Heart right ventricle (tissue), 16 donors: ENCODE measurements around the gene IL23R. TPM values are rescaled to one million over a fixed set of nuclear protein-coding genes. Genes with fewer than 3 reads are reported as not detected.

Experiments
- ATAC-seq, 8 donors: fragments of 200-7000 bp; cut with Tn5 transposase; one replicate each; pipeline ENCODE4 v1.9.1; 2020; ENCODE audit warnings: mild to moderate bottlenecking in 8 of 8, moderate library complexity in 8 of 8, moderate number of reproducible peaks in 1 of 8
- DNase-seq, 2 donors: peaks; one replicate each; pipeline ENCODE4 v3.0.0-alpha.2; 2020
- H3K27ac ChIP-seq, 10 donors: fragments of 200-600 bp; sonication (generic) in 2 of 10; one replicate each; pipeline versions ENCODE4 v1.5.0 to v1.8.0; 2020 to 2022; ENCODE audit warnings: mild to moderate bottlenecking in 3 of 10
- H3K27me3 ChIP-seq, 7 donors: fragments of 200-600 bp; one replicate each; pipeline ENCODE4 v1.8.0; 2021 to 2022; ENCODE audit warnings: mild to moderate bottlenecking in 2 of 7
- H3K36me3 ChIP-seq, 9 donors: fragments of 200-600 bp; sonication (generic) in 1 of 9; one replicate each; pipeline versions ENCODE4 v1.5.0 to v1.8.0; 2020 to 2022; ENCODE audit warnings: mild to moderate bottlenecking in 2 of 9
- H3K4me1 ChIP-seq, 9 donors: fragments of 200-600 bp; sonication (generic) in 1 of 9; one replicate each; pipeline versions ENCODE4 v1.5.0 to v1.8.0; 2020 to 2022; ENCODE audit warnings: mild to moderate bottlenecking in 4 of 9
- H3K4me3 ChIP-seq, 10 donors: fragments of 200-600 bp; sonication (generic) in 2 of 10; one replicate each; pipeline versions ENCODE4 v1.5.0 to v1.8.0; 2020 to 2022; ENCODE audit warnings: mild to moderate bottlenecking in 7 of 10, moderate library complexity in 2 of 10
- H3K9me3 ChIP-seq, 11 donors: fragments of 200-600 bp in 10 of 11; sonication (generic) in 2 of 11; one replicate each; pipeline versions ENCODE4 v1.5.0 to v1.8.0; 2013 to 2022; ENCODE audit warnings: mild to moderate bottlenecking in 2 of 11, control low read depth in 1 of 11, moderate library complexity in 1 of 11
- WGBS, 2 donors: extraction: QIAGEN DNeasy Blood & Tissue Kit; methylation state at CpG; one replicate each; pipeline ENCODE4 v1.1.7; 2013; ENCODE audit warnings: inconsistent platforms in 1 of 2; 5-methylcytosine and 5-hydroxymethylcytosine counted together
- intact Hi-C, 10 donors: fragments of 100-400 bp; cut with DNase I; formaldehyde crosslinking; loops; one replicate each; pipeline versions ENCODE4 v1.11.1 to v1.14.2; 2022
- polyA plus RNA-seq, 2 donors: library from polyadenylated mRNA; stranded (reverse); fragments of 200-250 nt; gene quantifications; one replicate each; pipeline ENCODE4 v1.2.3, GENCODE V29; 2013
- total RNA-seq, 10 donors: library from RNA; stranded (reverse); fragmentation: NEBNext Ultra II Directional in 3 of 10; extraction: Animal tissue kit (Norgen Biotek cat#: 25700) in 3 of 10; gene quantifications; one replicate each; pipeline versions ENCODE4 v1.2.1 to v1.2.4, GENCODE V29; 2021 to 2023
- TF ChIP-seq, protein P1 (sequence below), 9 donors: fragments of 200-600 bp; sonication (generic) in 2 of 9; IDR thresholded peaks; one replicate each; pipeline versions ENCODE4 v1.5.0 to v1.8.0; 2021 to 2022; ENCODE audit warnings: antibody characterized with exemption in 9 of 9, mild to moderate bottlenecking in 5 of 9, moderate library complexity in 1 of 9
- donor health status: Arrhythmogenic right ventricular cardiomyopathy.
- donor health status: ischemic (EF 13 %, LVEDD 7.1; RV severe dilation, severe dysfunction).
- donor health status: healthy with polysubstance abuse.
- donor health status: DM: no; HTN: yes; CAD: no.
- donor health status: DM: no; HTN: no; CAD: no.
- donor health status: ischemic (EF 25% LVEDD 6.9; RV normal size, moderate dysfunction).
- donor health status: ischemic (EF 25% LVEDD 5.7; RV mildly dilated, moderate dysfunction).
- donor health status: healthy.
- donor health status: DM: yes; HTN: yes; CAD: no.
- donor health status: Ischemic cardiomyopathy.
- donor health status: ischemic (EF 35%, LVEDD 5.7; RV mildly dilated, moderate dysfunction).
- donor health status: nonischemic (EF 11% LVEDD 7.7; RV severe dilation, severe dysfunction).
- donor health status: DM: yes; HTN: yes; CAD: no.
- donor health status: PGD.
- donor health status: ischemic (EF 29% LVEDD 5.4; RV normal size, mild dysfunction).
- donor health status: nonischemic (EF 23%, LVEDD 6.1; RV moderate dilation, normal function).

IL23R gene
- total and polyA plus RNA-seq, 12 donors: not detected

- Histone ChIP-seq H3K36me3 (no peaks in the 10 kb centered on the region), H3K4me3 (no peak overlapping the region), H3K27me3 (peaks cover 0 to 2% (median 0%) of the 10 kb centered on the region in 7 donors), H3K27ac (no peak overlapping the region), H3K4me1 (no peaks in the 10 kb centered on the region), H3K9me3 (peaks cover 0 to 13% (median 0%) of the 10 kb centered on the region in 11 donors)
- WGBS, 2 donors: 82% methylated on average over 4 of the region's 4 CpGs
- TF ChIP-seq, protein P1, sequence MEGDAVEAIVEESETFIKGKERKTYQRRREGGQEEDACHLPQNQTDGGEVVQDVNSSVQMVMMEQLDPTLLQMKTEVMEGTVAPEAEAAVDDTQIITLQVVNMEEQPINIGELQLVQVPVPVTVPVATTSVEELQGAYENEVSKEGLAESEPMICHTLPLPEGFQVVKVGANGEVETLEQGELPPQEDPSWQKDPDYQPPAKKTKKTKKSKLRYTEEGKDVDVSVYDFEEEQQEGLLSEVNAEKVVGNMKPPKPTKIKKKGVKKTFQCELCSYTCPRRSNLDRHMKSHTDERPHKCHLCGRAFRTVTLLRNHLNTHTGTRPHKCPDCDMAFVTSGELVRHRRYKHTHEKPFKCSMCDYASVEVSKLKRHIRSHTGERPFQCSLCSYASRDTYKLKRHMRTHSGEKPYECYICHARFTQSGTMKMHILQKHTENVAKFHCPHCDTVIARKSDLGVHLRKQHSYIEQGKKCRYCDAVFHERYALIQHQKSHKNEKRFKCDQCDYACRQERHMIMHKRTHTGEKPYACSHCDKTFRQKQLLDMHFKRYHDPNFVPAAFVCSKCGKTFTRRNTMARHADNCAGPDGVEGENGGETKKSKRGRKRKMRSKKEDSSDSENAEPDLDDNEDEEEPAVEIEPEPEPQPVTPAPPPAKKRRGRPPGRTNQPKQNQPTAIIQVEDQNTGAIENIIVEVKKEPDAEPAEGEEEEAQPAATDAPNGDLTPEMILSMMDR (IDR thresholded peaks at IDR 0.05): no peak
- intact Hi-C loops: no loop called here
- DNase-seq: no peak
- ATAC-seq: peak in 1 of 8 donors; percentile 39
These were observed 41.8 kb upstream of the IL23R start for GRCh38 chr1:67124455-67124854.

GRCh38 chr1:67126111-67126746 is 40.0 kb upstream of the IL23R start:
- ATAC-seq: no peak
- no peak for DNase-seq
- peaks cover 0 to 5% (median 0%) of the 10 kb centered on the region in 11 donors for H3K9me3 ChIP-seq
- no peaks in the 10 kb centered on the region for H3K36me3 ChIP-seq
- TF ChIP-seq, protein P1 (IDR thresholded peaks at IDR 0.05): no peak
- H3K27me3 ChIP-seq: no peaks in the 10 kb centered on the region
- no peaks in the 10 kb centered on the region for H3K4me1 ChIP-seq
- intact Hi-C loops: no loop called here
- no peak overlapping the region for H3K27ac ChIP-seq
- no peak overlapping the region for H3K4me3 ChIP-seq
- 52 to 66% methylated on average over 5 of the region's 5 CpGs for WGBS, 2 donors

DNA sequence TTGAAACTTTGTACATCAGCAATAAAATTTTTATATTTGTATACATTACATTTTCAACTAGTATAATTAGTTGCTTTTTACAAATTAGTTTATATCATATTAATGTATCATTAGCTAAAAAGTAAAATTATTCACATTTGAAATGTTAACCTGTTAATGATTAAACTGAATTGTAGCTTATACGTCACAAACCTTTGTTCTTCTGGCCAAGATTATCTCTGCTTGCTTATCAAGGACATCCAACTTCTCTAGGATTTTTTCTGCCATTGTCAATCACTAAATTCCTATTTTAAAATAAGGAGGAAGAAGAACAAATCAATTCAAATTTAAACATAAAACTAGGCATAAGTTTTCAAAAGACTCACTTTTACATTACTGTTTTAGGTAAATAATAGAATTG is 39.3 kb upstream of the IL23R start:
- TF ChIP-seq, protein P1 (IDR thresholded peaks at IDR 0.05): no peak
- DNase-seq: no peak
- H3K4me1 ChIP-seq: no peaks in the 10 kb centered on the region
- no peak overlapping the region for H3K4me3 ChIP-seq
- H3K27ac ChIP-seq: no peak overlapping the region
- no peaks in the 10 kb centered on the region for H3K36me3 ChIP-seq
- WGBS, 2 donors: 71 to 83% methylated on average over 1 of the region's 1 CpG
- ATAC-seq: no peak
- H3K9me3 ChIP-seq: no peaks in the 10 kb centered on the region
- no peaks in the 10 kb centered on the region for H3K27me3 ChIP-seq
- intact Hi-C loops: no loop called here

DNA sequence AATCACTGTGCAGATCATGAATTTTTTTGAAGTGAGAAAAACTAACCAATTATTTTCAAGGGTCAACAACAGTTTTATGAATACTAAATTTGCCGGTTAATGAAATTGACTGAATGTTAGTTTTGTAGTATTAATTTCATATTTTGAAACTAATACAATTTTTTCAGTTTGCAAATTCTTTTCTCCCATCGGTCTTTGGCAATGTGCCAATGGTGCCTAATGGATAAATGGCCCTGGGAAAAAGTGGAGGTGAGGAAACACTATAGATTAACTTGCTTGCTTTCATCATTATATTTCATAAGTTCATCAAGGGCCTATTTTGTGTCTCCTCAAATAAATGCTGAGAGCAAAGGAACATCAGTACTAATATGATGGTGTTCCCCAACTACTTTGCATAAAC is 35.6 kb upstream of the IL23R start:
- intact Hi-C loops: loop anchor here in 1 of 10 donors (10.0 kb wide), 1 partner anchor 56 kb away; no protein-coding TSS in a partner anchor
- ATAC-seq (no peak), DNase-seq (no peak)
- Histone ChIP-seq H3K27ac (no peak overlapping the region), H3K4me3 (no peak overlapping the region), H3K27me3 (peaks cover 0 to 5% (median 0%) of the 10 kb centered on the region in 7 donors), H3K36me3 (no peaks in the 10 kb centered on the region), H3K9me3 (no peaks in the 10 kb centered on the region), H3K4me1 (peaks cover 0 to 12% (median 0%) of the 10 kb centered on the region in 9 donors)
- WGBS, 2 donors: 57 to 59% methylated on average over 2 of the region's 2 CpGs
- TF ChIP-seq, protein P1 (IDR thresholded peaks at IDR 0.05): no peak
